GM19099 (cell line): Measurements from ENCODE around the gene SLC23A2.

Source experiments
- POLR2A ChIP-seq: IDR thresholded peaks from 3 replicates; pipeline ENCODE4 v1.6.1; 2011; ENCODE audit warnings: low read depth; ENCODE audit not compliant: insufficient read length; ENCODE audit errors: extremely low read depth

Gene SLC23A2

DNA sequence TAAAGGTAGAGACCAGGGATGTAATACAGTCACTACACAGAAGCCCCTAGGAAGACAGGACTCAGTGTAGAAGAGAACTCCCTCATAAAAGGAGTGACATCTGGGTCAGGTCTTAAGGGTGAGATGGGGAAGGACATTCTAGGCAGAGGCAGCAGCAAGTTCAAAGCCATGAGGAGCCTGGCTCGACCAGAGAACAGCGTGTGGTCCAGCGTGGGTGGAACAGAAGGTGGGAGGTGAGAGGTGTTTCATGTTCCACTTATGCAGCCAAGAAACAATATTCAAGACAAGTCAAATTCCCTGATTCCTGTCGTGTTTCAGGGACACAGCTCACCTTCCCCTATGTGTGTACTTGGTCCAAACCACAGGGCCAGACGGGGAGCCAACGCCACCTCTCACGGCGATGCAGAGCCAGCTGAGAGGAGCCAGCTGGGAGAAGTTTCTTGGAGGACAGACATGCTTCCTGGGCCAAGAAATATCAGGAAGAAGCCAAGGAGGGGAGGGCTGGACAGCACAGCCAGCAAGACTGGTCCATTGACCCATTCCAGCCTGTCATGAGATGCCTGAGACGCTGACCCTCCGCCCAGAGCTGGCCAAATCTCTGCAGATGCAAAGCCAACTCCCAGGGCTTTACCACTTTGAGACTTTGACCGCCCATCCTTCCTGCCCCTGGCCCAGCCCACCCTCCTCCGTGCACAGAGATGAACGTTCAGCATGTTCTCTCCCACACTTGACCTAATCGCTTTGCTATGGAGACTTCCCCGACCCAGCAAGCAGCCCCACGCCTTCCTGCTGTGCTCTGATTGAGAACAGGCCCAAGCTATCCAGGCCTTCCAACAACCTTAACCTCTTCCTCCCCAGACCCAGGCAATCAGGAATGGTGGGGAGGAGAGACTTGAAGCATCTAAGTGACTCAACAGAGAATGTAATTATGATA is 165.8 kb downstream of the SLC23A2 start:
- no peak for TF ChIP-seq POLR2A

GRCh38 chr20:4833074-4833728 is 168.1 kb downstream of the SLC23A2 start:
- no peak for TF ChIP-seq POLR2A

- no peak for TF ChIP-seq POLR2A
These were observed 168.8 kb downstream of the SLC23A2 start for GRCh38 chr20:4832469-4832868.

DNA sequence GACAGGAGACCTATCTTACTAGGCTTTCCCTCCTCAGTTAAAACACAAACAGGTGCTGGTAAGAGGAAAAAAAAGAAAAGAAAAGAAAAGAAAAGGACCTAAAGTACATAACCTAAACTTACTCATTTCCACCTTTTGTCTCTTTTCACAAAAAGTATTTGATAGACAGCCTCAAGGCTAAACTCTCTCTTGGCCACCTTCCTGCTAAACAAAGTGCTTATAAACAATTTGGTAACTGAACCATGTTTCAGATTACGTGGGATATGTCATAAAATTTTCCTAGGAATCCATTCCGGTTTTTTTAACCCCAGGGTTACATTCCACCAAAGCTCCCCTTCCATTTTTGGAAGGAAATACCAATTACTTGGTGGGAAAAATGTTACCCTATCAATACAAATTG is 170.6 kb downstream of the SLC23A2 start:
- no peak for TF ChIP-seq POLR2A

DNA sequence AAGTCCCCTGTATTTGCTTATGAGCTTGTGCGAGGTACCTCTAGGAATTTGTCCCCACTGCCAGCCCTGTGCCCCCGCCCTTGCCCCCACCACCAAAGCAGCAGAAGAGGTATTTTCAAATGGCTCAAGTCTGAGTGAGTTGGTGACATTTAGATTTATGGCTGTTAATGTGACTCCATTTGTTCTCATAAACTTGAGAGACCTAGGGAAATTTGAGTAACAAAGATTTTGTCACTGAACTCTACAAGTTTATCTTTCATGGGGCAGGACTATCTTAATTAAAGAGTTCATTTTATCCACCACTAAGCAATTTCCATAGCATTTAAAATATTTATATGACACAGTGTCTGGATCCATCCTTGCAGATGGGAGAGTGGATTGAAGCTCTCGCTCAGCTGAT is 171.1 kb downstream of the SLC23A2 start:
- no peak for TF ChIP-seq POLR2A

DNA sequence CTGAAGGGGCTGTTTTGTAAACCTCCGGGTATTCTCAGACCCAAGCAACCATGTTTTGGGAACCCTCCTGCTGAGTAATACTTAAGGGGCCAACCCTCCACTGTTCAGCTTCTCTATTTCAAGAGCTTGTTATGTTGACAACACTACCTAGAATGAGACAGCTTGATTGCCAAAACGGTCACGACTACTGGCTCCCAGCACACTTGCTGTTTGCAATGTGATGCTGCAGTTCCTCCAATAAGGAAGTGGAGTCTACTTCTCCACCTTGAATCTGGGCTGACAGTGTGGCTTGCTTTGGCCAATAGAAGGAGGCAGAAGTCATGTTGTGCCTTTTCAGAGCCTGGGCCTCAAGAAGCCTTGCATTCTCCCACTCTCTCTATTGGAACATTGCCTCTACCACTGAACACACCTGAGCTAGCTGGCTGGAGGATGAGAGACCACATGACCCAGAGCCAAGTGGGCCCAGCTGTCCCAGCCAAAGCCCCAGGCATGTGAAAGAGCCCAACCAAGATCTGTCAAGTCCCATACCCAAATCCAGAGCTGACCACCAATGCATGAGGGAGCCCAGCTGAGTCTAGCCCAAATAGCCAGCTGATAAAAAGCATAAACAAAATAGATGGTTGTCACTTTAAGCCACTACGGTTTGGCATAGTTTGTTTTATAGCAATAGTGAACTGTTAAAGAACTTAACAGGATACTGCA is 171.6 kb downstream of the SLC23A2 start:
- no peak for TF ChIP-seq POLR2A

DNA sequence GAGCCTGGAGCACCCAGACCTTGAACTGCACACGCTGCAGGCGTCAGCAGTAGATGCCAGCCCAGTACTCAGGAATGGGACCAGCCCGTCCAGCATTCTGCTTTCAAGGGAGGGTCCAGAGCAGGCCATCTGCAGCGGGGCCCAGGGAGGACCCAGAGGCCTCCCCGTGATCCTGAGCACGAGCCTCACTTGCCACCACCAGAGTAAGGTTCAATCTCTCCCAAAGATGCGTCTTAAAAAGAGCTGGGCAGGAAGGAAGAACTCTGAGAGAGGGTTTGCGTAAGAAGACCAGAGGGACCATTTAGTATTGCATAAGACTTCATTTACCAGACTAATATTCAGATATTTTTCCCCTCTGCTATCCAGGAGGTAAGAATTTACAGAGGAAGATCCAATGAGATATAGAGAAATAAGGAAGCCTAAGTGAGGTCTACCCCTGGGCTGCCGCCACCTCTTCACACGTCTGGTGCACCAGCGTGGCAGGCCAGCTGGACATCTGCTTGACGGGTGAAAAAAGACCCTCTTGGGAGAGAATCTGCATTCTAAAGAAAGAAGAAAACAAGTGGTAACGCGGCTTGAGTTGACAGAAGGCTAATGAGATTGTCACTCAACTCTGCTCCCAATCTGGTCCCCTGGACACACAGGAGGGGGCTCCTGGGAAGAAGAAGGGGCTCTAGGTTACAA is 172.3 kb downstream of the SLC23A2 start:
- TF ChIP-seq POLR2A: no peak

DNA sequence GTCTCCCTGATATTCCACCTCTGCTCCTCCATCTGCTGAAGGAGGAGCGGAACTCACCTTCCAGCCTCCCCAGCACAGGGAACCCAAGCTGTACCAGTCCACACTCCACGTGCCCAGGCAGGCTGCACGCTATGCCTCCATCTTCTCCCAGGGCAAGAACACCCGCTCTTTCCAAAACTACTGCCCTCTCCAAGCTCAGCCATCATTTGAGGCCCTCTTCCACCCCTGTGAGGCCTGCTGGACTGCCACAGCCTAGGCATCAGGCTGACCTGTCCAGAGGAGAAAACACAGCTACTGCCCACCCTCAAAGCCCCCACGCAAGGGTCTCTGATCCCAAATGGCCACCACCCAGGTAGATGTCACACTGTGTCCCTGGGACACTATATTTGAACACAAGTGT is 179.7 kb downstream of the SLC23A2 start:
- TF ChIP-seq POLR2A: no peak

- TF ChIP-seq POLR2A: no peak
These were observed 180.3 kb downstream of the SLC23A2 start for GRCh38 chr20:4820806-4821518.

GRCh38 chr20:4819901-4820300 is 181.4 kb downstream of the SLC23A2 start:
- TF ChIP-seq POLR2A: no peak

DNA sequence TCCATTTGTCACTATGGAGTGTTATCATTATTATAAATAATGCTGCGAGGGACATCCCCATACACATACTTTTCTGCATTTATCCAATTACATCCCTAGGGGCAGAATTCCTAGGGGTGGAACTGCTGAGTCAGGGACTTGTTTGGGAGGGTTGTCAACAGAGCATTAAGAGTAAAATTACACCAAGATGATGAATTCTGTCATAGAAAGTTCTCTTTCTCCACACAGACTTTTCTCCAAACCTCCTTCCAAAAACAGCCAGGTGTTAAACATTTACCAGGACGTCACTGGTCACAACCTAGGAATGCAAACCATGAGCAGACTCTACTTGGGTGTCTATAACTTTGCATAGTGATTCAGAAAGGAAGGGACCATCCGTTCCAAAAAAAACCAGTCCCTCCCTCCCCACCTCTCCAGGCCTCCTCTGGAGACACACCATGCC is 184.1 kb downstream of the SLC23A2 start:
- TF ChIP-seq POLR2A: no peak

DNA sequence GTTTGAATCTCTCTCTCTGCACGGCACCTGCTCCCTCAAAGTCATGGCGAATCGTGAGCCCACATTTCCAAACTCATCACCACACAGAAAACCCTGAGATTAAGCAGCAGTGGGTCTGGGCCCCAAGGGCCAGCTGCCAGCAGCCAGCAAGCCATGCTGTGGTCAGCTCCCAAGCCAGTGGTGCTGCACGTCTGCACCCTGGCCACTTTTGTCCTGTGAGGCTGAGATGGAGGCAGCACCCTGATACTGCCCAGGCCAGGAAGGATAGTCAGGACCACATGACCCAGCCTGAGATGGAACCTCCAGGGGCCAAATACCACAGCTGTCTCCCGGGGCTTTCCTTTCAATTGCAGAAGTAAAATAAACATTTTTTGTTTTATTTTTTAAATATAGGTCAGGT is 185.7 kb downstream of the SLC23A2 start:
- TF ChIP-seq POLR2A: peak; percentile 8

DNA sequence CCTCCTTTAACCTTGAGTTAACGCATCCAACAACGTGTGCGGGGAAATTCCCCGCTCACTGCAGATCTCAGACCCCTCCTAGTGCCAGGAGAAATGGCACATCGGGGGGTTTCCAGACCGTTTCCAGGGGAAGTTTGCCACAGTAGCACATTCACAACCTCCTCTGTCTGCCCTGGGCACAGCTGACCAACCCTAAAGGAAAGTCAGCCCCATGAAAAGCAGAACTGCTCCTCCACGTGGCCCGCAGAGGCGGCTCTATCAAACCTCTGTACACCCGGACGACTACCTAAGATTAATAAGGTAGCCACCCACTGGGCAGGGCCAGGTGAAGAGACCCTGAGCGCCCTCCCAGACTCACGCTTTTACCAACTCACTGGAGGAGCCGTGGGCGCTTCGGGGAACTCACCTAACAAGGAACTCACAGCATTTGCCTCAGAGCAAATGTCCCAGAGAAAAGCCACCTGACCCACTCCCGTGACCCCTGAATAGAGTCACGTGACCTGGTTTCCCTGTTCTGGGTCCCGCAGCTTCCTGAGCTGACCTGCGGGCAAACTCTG is 186.5 kb downstream of the SLC23A2 start:
- TF ChIP-seq POLR2A: peak; percentile 58
